ENCODE results near the gene CANT1. TPM values are rescaled to one million over a fixed set of nuclear protein-coding genes. Genes with fewer than 3 reads are reported as not detected.

The CANT1 gene
- total RNA-seq, 1 experiment from 2014 or later, result 54.2 TPM

DNA sequence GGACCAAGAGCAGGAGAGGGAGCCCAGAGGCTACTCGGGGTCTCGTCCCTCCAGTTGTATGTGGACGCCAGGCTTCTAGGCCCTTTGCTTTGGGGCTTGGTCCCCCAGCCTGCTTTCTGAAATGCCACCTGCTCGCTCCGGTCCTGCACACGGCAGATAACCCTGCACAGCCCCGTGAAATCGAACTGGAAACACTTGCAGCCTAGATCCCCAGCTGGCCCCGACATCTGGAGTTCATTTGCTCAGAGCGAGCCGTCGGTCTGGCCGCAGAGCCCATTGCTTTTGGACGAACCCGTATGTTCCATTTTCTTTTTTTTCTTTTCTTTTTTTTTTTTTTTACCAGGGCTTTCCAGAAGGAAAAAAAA, 37.3 kb upstream of the CANT1 start:
- no peak for DNase-seq (ENCODE audit: low spot score)
- intact Hi-C loops (cut with micrococcal nuclease; ENCODE audit: unreplicated experiment), result loop anchor here (5.0 kb wide), 1 partner anchor 35 kb away; no protein-coding TSS in a partner anchor
- TF ChIP-seq, protein P1, sequence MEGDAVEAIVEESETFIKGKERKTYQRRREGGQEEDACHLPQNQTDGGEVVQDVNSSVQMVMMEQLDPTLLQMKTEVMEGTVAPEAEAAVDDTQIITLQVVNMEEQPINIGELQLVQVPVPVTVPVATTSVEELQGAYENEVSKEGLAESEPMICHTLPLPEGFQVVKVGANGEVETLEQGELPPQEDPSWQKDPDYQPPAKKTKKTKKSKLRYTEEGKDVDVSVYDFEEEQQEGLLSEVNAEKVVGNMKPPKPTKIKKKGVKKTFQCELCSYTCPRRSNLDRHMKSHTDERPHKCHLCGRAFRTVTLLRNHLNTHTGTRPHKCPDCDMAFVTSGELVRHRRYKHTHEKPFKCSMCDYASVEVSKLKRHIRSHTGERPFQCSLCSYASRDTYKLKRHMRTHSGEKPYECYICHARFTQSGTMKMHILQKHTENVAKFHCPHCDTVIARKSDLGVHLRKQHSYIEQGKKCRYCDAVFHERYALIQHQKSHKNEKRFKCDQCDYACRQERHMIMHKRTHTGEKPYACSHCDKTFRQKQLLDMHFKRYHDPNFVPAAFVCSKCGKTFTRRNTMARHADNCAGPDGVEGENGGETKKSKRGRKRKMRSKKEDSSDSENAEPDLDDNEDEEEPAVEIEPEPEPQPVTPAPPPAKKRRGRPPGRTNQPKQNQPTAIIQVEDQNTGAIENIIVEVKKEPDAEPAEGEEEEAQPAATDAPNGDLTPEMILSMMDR (conservative IDR thresholded peaks at IDR 0.05; ENCODE audit: low read depth, low read length), result no peak
- BruUV-seq (replicated peaks), result no TSS peak
- Histone ChIP-seq H3K27ac (ENCODE audit: low read depth, low read length, poor library complexity, severe bottlenecking) (no peak overlapping the region), H3K27me3 (replicated peaks; ENCODE audit: insufficient read depth, low read depth, low read length, poor library complexity) (no peaks in the 10 kb centered on the region), H3K9me3 (ENCODE audit: low read depth, low read length, poor library complexity, severe bottlenecking) (no peaks in the 10 kb centered on the region), H3K4me1 (ENCODE audit: insufficient read depth, low read length, poor library complexity, severe bottlenecking) (peaks cover 10% of the 10 kb centered on the region), H3K4me3 (ENCODE audit: low read depth, low read length, poor library complexity, severe bottlenecking) (no peak overlapping the region), H3K36me3 (ENCODE audit: insufficient read depth, low read length, poor library complexity, severe bottlenecking) (no peaks in the 10 kb centered on the region)
- POLR2A ChIA-PET (ENCODE audit: low non-redundant PET), result no interaction called here
- CTCF ChIA-PET, result no interaction called here

DNA sequence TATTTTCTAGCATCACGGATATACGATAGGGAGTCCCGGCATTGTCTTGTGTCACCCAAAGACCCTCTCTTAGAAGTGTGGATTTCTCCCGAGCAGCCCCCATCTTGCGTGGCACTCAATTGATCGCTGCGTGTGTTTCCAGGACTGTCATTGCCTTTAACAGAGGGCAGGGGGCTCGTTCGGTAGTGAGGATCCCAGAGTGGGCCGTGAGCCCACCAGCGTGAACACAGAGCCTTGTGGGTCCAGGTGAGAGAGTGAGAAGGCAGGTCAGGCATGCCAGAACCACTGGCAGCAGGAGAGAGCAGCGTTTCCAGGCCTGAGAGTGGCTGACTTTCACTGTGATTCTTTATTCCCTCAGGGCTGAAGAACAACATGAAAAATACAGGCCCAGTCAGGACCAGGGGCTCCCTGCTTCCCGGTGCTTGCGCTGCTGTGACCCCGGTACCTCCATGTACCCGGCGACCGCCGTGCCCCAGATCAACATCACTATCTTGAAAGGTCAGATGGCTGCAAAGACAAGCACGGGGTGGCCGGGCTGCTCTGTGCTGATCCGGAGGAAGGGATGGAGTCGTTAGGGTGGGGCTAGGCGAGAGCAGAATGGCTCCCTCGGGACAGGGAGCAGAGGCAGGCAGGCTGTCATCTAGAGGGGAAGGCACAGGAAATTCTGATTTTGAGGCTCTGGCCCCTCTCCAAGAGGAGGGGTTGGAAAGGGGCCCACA, 36.8 kb upstream of the CANT1 start:
- Histone ChIP-seq H3K27me3 (replicated peaks; ENCODE audit: insufficient read depth, low read depth, low read length, poor library complexity) (no peaks in the 10 kb centered on the region), H3K27ac (ENCODE audit: low read depth, low read length, poor library complexity, severe bottlenecking) (no peak overlapping the region), H3K4me1 (ENCODE audit: insufficient read depth, low read length, poor library complexity, severe bottlenecking) (peaks cover 10% of the 10 kb centered on the region), H3K36me3 (ENCODE audit: insufficient read depth, low read length, poor library complexity, severe bottlenecking) (no peaks in the 10 kb centered on the region), H3K4me3 (ENCODE audit: low read depth, low read length, poor library complexity, severe bottlenecking) (no peak overlapping the region), H3K9me3 (ENCODE audit: low read depth, low read length, poor library complexity, severe bottlenecking) (no peaks in the 10 kb centered on the region)
- TF ChIP-seq, protein P1 (conservative IDR thresholded peaks at IDR 0.05; ENCODE audit: low read depth, low read length), result no peak
- no peak for TF ChIP-seq EZH2 (IDR thresholded peaks at IDR 0.05; ENCODE audit: borderline replicate concordance, low read depth, low read length, poor library complexity, severe bottlenecking)
- BruUV-seq (replicated peaks), result no TSS peak
- intact Hi-C loops (cut with micrococcal nuclease; ENCODE audit: unreplicated experiment), result loop anchor here (5.0 kb wide), 1 partner anchor 36 kb away; no protein-coding TSS in a partner anchor
- no peak for DNase-seq (ENCODE audit: low spot score)
- ChIA-PET POLR2A (ENCODE audit: low non-redundant PET) (no interaction called here), CTCF (interaction anchor here (1.0 to 1.8 kb wide), 6 partner anchors 20 to 346 kb away, joined by 3 to 7 read pairs (median 5); partner anchors contain the start of gene CANT1)

DNA sequence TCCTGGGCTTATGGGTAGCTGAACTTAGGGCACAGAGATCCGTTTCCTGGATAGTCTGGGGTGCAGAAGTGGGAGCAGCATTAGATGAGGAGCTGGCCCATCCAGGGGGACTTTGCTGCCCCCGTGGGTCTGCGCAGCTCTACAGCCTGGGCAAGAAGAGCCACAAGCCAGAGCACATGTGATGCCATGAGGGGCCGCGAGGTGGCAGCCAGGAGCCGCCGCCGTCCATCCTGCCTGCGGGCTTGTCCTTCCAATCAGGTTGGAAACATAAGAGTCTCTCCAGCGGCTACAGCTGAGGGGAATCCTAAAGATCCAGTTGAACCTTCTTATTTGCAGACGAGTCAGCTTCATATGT, 36.3 kb upstream of the CANT1 start:
- intact Hi-C loops (cut with micrococcal nuclease; ENCODE audit: unreplicated experiment), result loop anchor here (5.0 kb wide), 1 partner anchor 36 kb away; no protein-coding TSS in a partner anchor

More for the DNA sequence above, 36.3 kb upstream of the CANT1 start:
- H3K4me3 ChIP-seq (ENCODE audit: low read depth, low read length, poor library complexity, severe bottlenecking), result no peak overlapping the region
- no peaks in the 10 kb centered on the region for H3K36me3 ChIP-seq (ENCODE audit: insufficient read depth, low read length, poor library complexity, severe bottlenecking)
- H3K9me3 ChIP-seq (ENCODE audit: low read depth, low read length, poor library complexity, severe bottlenecking), result no peaks in the 10 kb centered on the region
- BruUV-seq (replicated peaks), result no TSS peak
- no peak for TF ChIP-seq EZH2 (IDR thresholded peaks at IDR 0.05; ENCODE audit: borderline replicate concordance, low read depth, low read length, poor library complexity, severe bottlenecking)
- TF ChIP-seq, protein P1 (conservative IDR thresholded peaks at IDR 0.05; ENCODE audit: low read depth, low read length), result peak; percentile 94
- POLR2A ChIA-PET (ENCODE audit: low non-redundant PET), result no interaction called here
- H3K4me1 ChIP-seq (ENCODE audit: insufficient read depth, low read length, poor library complexity, severe bottlenecking), result peaks cover 13% of the 10 kb centered on the region
- CTCF ChIA-PET, result interaction anchor here (0.5 to 1.8 kb wide), 9 partner anchors 17 to 346 kb away, joined by 3 to 7 read pairs (median 5); partner anchors contain the start of gene CANT1
- H3K27ac ChIP-seq (ENCODE audit: low read depth, low read length, poor library complexity, severe bottlenecking), result no peak overlapping the region
- peak; percentile 76 for DNase-seq (ENCODE audit: low spot score)
- H3K27me3 ChIP-seq (replicated peaks; ENCODE audit: insufficient read depth, low read depth, low read length, poor library complexity), result no peaks in the 10 kb centered on the region
